Panc1 (cell line): Measurements from ENCODE around the gene RABGAP1L. TPM values are rescaled to one million over a fixed set of nuclear protein-coding genes. Genes with fewer than 3 reads are reported as not detected.

Experiments
- ATAC-seq: fragments of 200-7000 bp; cut with Tn5 transposase; 2 replicates; pipeline ENCODE4 v1.9.1; 2020; ENCODE audit warnings: mild to moderate bottlenecking, moderate library complexity
- BruUV-seq: library from RNA; stranded (reverse); fragments of 400-500 nt; replicated peaks from 2 replicates; lab custom pipeline; 2021; lab: Mats Ljungman, UMichigan
- CTCF ChIA-PET: fragments of 300-600 bp; sonication (Branson Sonifier 250); formaldehyde crosslinking; loops from one replicate; lab custom pipeline; 2022; ENCODE audit warnings: antibody characterized with exemption; lab: Charles Lee
- POLR2A ChIA-PET: fragments of 300-600 bp; sonication (Branson Sonifier 250); formaldehyde crosslinking; loops from one replicate; lab custom pipeline; 2022; ENCODE audit warnings: antibody characterized with exemption; lab: Charles Lee
- DNase-seq: peaks from one replicate; pipeline ENCODE4 v3.0.0-alpha.2; 2010; ENCODE audit warnings: low read depth, low spot score
- H3K27ac ChIP-seq: 2 replicates; pipeline ENCODE4 v1.5.1; 2011; ENCODE audit warnings: mild to moderate bottlenecking, low read length, inconsistent platforms
- H3K27me3 ChIP-seq: fragments of 200-500 bp; sonication (Bioruptor generic); 2 replicates; pipeline ENCODE4 v1.6.0; 2014; ENCODE audit warnings: low read length, inconsistent platforms; ENCODE audit not compliant: control insufficient read depth, insufficient read depth
- H3K36me3 ChIP-seq: fragments of 200-500 bp; sonication (Bioruptor generic); 2 replicates; pipeline ENCODE4 v1.5.1; 2014; ENCODE audit warnings: inconsistent platforms, mild to moderate bottlenecking, low read length, moderate library complexity; ENCODE audit not compliant: control insufficient read depth, insufficient read depth
- H3K4me1 ChIP-seq: 2 replicates; pipeline ENCODE4 v1.5.1; 2011; ENCODE audit warnings: inconsistent platforms, mild to moderate bottlenecking, low read length, moderate library complexity; ENCODE audit not compliant: control insufficient read depth, insufficient read depth
- H3K4me3 ChIP-seq, 2 experiments: 2 replicates each; pipeline ENCODE4 v1.5.1; 2011 to 2012; ENCODE audit warnings: low read depth in 2 of 2, low read length in 2 of 2, mild to moderate bottlenecking in 2 of 2, inconsistent platforms in 1 of 2, moderate library complexity in 1 of 2
- H3K9me3 ChIP-seq: fragments of 200-500 bp; sonication (Bioruptor generic); 2 replicates; pipeline ENCODE4 v1.5.1; 2014; ENCODE audit warnings: low read depth, mild to moderate bottlenecking, inconsistent platforms, low read length, moderate library complexity; ENCODE audit not compliant: control insufficient read depth, insufficient read depth
- POLR2AphosphoS5 ChIP-seq: IDR thresholded peaks from 2 replicates; pipeline ENCODE4 v1.6.1; 2012; ENCODE audit warnings: mild to moderate bottlenecking, low read depth, low read length, moderate library complexity
- SIN3A ChIP-seq: IDR thresholded peaks from 2 replicates; pipeline ENCODE4 v1.6.1; 2012; ENCODE audit warnings: low read depth, mild to moderate bottlenecking, low read length, moderate library complexity, borderline replicate concordance; ENCODE audit not compliant: insufficient read depth
- TCF7L2 ChIP-seq: IDR thresholded peaks from 2 replicates; pipeline ENCODE4 v1.6.1; 2011; ENCODE audit warnings: mild to moderate bottlenecking, low read depth, low read length, inconsistent platforms
- in situ Hi-C: cut with HindIII; loops from 2 replicates; pipeline ENCODE4 v1.10.0; 2016; ENCODE audit warnings: low sequenced_read_pairs, low pct_unique_long_range_greater_than_20kb
- intact Hi-C: fragments of 100-400 bp; cut with micrococcal nuclease; formaldehyde crosslinking; loops from one replicate; pipeline ENCODE4 v1.10.0; 2022; ENCODE audit not compliant: unreplicated experiment
- total RNA-seq: library from RNA; stranded (reverse); gene quantifications from one replicate; pipeline ENCODE4 v1.2.1, GENCODE V29; 2021; ENCODE audit not compliant: unreplicated experiment
- TF ChIP-seq, protein P1 (sequence below): fragments of 450-650 bp; IDR thresholded peaks from 2 replicates; pipeline ENCODE4 v1.5.1; 2017; ENCODE audit warnings: mild to moderate bottlenecking
- TF ChIP-seq, protein P2 (sequence below), 2 experiments: IDR thresholded peaks; 2 replicates each; pipeline ENCODE4 v1.6.1; 2011 to 2012; ENCODE audit warnings: low read depth in 2 of 2, control low read depth in 1 of 2, low read length in 1 of 2, mild to moderate bottlenecking in 1 of 2, moderate library complexity in 1 of 2; ENCODE audit not compliant: insufficient read depth in 1 of 2

The RABGAP1L gene
- total RNA-seq, 1 experiment from 2014 or later: 37.0 TPM

DNA sequence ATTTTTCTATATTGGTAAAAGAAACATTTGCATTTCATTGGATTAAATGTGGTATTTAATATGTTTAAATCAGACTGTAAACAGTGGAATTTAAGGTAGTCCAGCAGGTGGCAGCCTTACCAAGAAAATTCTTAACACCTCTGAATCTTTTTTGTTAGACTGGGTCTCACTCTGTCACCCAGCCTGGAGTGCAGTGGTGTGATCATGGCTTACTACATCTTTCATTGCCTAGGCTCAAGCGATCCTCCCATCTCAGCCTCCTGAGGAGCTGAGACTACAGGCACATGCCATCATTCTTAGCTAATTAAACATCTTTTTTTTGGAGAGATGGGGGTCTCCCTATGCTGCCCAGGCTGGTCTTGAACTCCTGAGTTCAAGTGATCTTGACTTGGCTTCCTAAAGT lies 98.8 kb downstream of the RABGAP1L start:
- in situ Hi-C loops: no loop called here
- CTCF ChIA-PET: no interaction called here

DNA sequence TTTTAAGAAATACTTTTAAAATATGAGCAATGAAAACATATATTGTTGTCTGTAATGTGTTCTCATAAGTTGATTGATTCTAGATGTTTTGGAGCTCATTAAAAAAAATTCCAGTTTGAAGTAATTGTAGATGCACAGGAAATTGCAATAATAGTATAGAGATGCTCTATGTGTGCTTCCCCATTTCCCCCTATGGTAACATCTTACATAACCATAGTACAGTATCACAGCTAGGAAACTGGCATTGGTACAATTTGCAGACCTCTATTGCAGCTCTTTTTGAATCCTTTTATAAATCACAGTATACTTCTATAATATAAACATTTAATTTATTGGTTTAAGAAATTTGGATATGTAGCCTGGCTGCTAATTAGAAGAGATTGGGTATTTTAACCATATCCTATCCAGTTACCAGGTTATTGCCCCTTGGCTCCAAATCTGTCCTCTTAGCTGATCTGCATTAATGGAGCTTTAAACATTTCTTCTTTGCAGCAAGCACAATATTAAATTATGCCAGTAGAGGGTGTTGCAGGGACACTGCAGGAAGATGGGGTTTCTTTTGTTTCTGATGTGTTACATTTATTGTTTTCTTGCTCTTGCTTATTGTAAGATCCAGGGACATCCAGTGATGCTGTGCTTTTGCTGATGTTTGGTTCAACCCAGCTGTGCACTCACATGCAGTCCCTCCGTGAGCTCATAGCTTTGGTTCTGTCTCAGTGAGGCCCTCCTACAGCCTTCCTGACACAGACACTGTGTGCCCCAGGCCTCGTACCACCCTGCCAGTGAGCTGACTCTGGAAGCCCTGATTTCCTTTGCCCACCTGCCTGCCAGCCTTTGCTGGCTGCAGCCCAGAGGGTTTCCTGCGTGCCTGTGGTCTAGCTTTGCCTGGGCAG lies 103.3 kb downstream of the RABGAP1L start:
- peak; percentile 81 for ATAC-seq
- Histone ChIP-seq H3K9me3 (no peaks in the 10 kb centered on the region), H3K27me3 (no peaks in the 10 kb centered on the region), H3K4me1 (no peaks in the 10 kb centered on the region), H3K36me3 (no peaks in the 10 kb centered on the region), H3K4me3 (no peak overlapping the region), H3K27ac (no peak overlapping the region)
- in situ Hi-C loops: no loop called here
- intact Hi-C loops: loop anchor here (1.0 to 5.0 kb wide), 2 partner anchors 464 to 480 kb away; no protein-coding TSS in a partner anchor
- BruUV-seq: no TSS peak
- no peak for TF ChIP-seq POLR2AphosphoS5
- TF ChIP-seq SIN3A: no peak
- TF ChIP-seq, protein P1, sequence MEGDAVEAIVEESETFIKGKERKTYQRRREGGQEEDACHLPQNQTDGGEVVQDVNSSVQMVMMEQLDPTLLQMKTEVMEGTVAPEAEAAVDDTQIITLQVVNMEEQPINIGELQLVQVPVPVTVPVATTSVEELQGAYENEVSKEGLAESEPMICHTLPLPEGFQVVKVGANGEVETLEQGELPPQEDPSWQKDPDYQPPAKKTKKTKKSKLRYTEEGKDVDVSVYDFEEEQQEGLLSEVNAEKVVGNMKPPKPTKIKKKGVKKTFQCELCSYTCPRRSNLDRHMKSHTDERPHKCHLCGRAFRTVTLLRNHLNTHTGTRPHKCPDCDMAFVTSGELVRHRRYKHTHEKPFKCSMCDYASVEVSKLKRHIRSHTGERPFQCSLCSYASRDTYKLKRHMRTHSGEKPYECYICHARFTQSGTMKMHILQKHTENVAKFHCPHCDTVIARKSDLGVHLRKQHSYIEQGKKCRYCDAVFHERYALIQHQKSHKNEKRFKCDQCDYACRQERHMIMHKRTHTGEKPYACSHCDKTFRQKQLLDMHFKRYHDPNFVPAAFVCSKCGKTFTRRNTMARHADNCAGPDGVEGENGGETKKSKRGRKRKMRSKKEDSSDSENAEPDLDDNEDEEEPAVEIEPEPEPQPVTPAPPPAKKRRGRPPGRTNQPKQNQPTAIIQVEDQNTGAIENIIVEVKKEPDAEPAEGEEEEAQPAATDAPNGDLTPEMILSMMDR: peak; percentile 84
- TF ChIP-seq TCF7L2: no peak
- TF ChIP-seq, protein P2, sequence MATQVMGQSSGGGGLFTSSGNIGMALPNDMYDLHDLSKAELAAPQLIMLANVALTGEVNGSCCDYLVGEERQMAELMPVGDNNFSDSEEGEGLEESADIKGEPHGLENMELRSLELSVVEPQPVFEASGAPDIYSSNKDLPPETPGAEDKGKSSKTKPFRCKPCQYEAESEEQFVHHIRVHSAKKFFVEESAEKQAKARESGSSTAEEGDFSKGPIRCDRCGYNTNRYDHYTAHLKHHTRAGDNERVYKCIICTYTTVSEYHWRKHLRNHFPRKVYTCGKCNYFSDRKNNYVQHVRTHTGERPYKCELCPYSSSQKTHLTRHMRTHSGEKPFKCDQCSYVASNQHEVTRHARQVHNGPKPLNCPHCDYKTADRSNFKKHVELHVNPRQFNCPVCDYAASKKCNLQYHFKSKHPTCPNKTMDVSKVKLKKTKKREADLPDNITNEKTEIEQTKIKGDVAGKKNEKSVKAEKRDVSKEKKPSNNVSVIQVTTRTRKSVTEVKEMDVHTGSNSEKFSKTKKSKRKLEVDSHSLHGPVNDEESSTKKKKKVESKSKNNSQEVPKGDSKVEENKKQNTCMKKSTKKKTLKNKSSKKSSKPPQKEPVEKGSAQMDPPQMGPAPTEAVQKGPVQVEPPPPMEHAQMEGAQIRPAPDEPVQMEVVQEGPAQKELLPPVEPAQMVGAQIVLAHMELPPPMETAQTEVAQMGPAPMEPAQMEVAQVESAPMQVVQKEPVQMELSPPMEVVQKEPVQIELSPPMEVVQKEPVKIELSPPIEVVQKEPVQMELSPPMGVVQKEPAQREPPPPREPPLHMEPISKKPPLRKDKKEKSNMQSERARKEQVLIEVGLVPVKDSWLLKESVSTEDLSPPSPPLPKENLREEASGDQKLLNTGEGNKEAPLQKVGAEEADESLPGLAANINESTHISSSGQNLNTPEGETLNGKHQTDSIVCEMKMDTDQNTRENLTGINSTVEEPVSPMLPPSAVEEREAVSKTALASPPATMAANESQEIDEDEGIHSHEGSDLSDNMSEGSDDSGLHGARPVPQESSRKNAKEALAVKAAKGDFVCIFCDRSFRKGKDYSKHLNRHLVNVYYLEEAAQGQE (IDR thresholded peaks at IDR 0.05; ENCODE audit: insufficient read depth in 1 of 2, low read depth in 2 of 2, low read length in 1 of 2): no peak
- peak; percentile 35 for DNase-seq
- ChIA-PET POLR2A (interaction anchor here (0.7 kb wide), 1 partner anchor 416 kb away, joined by 3 read pairs; no protein-coding TSS in a partner anchor), CTCF (interaction anchor here (0.5 to 2.1 kb wide), 14 partner anchors 19 to 756 kb away, joined by 3 to 7 read pairs (median 3); no protein-coding TSS in a partner anchor)

More for the DNA sequence above, 98.8 kb downstream of the RABGAP1L start:
- Histone ChIP-seq H3K9me3 (no peaks in the 10 kb centered on the region), H3K4me3 (no peak overlapping the region), H3K36me3 (no peaks in the 10 kb centered on the region), H3K27me3 (no peaks in the 10 kb centered on the region), H3K4me1 (no peaks in the 10 kb centered on the region), H3K27ac (no peak overlapping the region)
- no TSS peak for BruUV-seq
- peak; percentile 8 for DNase-seq
- TF ChIP-seq, protein P2 (IDR thresholded peaks at IDR 0.05; ENCODE audit: insufficient read depth in 1 of 2, low read depth in 2 of 2, low read length in 1 of 2): no peak
- TF ChIP-seq SIN3A: no peak
- TF ChIP-seq, protein P1: peak; percentile 75
- TF ChIP-seq TCF7L2: no peak
- TF ChIP-seq POLR2AphosphoS5: no peak
- POLR2A ChIA-PET: no interaction called here
- peak; percentile 78; the same call in 1 of the 2 replicates for ATAC-seq
- intact Hi-C loops: no loop called here
